Calu3 (cell line): ENCODE measurements around the gene CTSC. TPM values are rescaled to one million over a fixed set of nuclear protein-coding genes. Genes with fewer than 3 reads are reported as not detected.

Experiments used
- BruUV-seq: library from RNA; stranded (reverse); fragments of 400-500 nt; replicated peaks from 2 replicates; lab custom pipeline; 2021; lab: Mats Ljungman, UMichigan
- CTCF ChIA-PET: fragments of 300-600 bp; sonication (Branson Sonifier 250); formaldehyde crosslinking; loops from one replicate; lab custom pipeline; 2022; ENCODE audit warnings: antibody characterized with exemption; lab: Charles Lee
- DNase-seq: peaks from one replicate; pipeline ENCODE4 v3.0.0; 2022
- H3K27ac Mint-ChIP-seq: one replicate; pipeline ENCODE4 v1.8.0; 2022; ENCODE audit warnings: mixed read lengths; ENCODE audit not compliant: unreplicated experiment
- H3K27me3 Mint-ChIP-seq: one replicate; pipeline ENCODE4 v1.8.0; 2022; ENCODE audit warnings: mixed read lengths; ENCODE audit not compliant: unreplicated experiment
- H3K36me3 Mint-ChIP-seq: one replicate; pipeline ENCODE4 v1.8.0; 2022; ENCODE audit warnings: mild to moderate bottlenecking, moderate library complexity, mixed read lengths; ENCODE audit not compliant: insufficient read depth, unreplicated experiment
- H3K4me1 Mint-ChIP-seq: one replicate; pipeline ENCODE4 v1.8.0; 2022; ENCODE audit warnings: mild to moderate bottlenecking, low read depth, mixed read lengths; ENCODE audit not compliant: unreplicated experiment
- H3K4me3 Mint-ChIP-seq: one replicate; pipeline ENCODE4 v1.8.0; 2022; ENCODE audit warnings: mild to moderate bottlenecking, low read depth, moderate library complexity, mixed read lengths; ENCODE audit not compliant: unreplicated experiment
- H3K9me3 Mint-ChIP-seq: one replicate; pipeline ENCODE4 v1.8.0; 2022; ENCODE audit warnings: low read depth, mixed read lengths; ENCODE audit not compliant: unreplicated experiment
- intact Hi-C: fragments of 100-400 bp; cut with micrococcal nuclease; formaldehyde crosslinking; loops from one replicate; pipeline ENCODE4 v1.10.0; 2022; ENCODE audit not compliant: unreplicated experiment
- total RNA-seq: library from RNA; stranded (reverse); gene quantifications from 2 replicates; pipeline ENCODE4 v1.2.3, GENCODE V29; 2022
- TF ChIP-seq, protein P1 (sequence below): fragments of 200-600 bp; IDR thresholded peaks from one replicate; pipeline ENCODE4 v1.8.0; 2022; ENCODE audit warnings: antibody characterized with exemption; ENCODE audit not compliant: unreplicated experiment

The CTSC gene
- total RNA-seq, 1 experiment from 2014 or later, result 413 TPM

DNA sequence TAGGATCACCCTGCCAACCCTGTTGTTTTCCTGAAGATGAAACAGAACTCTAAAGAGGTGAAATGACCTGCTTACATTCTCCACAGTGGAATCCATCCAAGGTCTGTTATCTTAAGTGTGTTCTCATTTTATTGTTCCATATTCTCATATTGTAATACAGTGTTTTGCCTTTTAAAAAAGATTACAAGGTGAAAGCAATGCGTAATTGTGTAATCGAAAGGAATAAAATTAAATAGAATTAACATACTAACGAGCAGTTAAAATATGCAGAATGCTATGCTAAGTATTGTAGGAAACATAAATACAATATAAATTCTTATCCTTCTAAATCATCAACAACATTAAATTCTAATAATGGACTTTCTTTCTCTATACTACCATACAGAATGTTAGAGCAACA lies 41.6 kb upstream of the CTSC start:
- no peak overlapping the region for H3K4me3 Mint-ChIP-seq
- H3K36me3 Mint-ChIP-seq, result no peaks in the 10 kb centered on the region
- intact Hi-C loops, result no loop called here
- H3K9me3 Mint-ChIP-seq, result no peaks in the 10 kb centered on the region
- TF ChIP-seq, protein P1, sequence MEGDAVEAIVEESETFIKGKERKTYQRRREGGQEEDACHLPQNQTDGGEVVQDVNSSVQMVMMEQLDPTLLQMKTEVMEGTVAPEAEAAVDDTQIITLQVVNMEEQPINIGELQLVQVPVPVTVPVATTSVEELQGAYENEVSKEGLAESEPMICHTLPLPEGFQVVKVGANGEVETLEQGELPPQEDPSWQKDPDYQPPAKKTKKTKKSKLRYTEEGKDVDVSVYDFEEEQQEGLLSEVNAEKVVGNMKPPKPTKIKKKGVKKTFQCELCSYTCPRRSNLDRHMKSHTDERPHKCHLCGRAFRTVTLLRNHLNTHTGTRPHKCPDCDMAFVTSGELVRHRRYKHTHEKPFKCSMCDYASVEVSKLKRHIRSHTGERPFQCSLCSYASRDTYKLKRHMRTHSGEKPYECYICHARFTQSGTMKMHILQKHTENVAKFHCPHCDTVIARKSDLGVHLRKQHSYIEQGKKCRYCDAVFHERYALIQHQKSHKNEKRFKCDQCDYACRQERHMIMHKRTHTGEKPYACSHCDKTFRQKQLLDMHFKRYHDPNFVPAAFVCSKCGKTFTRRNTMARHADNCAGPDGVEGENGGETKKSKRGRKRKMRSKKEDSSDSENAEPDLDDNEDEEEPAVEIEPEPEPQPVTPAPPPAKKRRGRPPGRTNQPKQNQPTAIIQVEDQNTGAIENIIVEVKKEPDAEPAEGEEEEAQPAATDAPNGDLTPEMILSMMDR, result no peak
- H3K27ac Mint-ChIP-seq, result no peak overlapping the region
- peaks cover 10% of the 10 kb centered on the region for H3K4me1 Mint-ChIP-seq
- H3K27me3 Mint-ChIP-seq, result no peaks in the 10 kb centered on the region
- CTCF ChIA-PET, result no interaction called here
- no TSS peak for BruUV-seq
- DNase-seq, result no peak

DNA sequence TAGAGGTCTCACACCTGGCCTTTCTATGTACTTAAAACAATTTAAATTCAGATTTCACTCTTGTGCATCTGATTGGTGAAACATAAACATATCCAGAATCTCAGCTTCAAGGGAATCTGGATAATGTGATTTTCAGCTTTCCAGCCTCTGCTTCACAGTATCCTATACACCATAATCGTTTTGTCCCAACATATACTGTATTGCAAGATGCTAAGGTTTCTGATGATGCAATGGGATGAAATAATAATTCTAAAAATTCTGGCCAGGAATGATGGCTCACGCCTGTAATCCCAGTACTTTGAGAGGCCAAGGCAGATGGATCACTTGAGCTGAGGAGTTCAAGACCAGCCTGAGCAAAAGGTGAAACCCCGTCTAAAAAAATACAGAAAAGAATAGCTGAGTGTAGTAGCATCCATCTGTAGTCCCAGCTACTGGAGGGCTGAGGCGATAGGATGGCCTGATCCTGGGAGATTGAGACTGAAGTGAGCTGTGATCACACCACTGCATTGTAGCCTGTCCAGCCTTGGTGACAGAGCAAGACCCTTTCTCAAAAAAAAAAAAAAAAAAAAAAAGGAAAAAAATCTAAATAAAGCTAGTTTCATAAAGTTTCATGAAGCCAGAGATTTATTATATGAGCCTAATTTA lies 41.0 kb upstream of the CTSC start:
- TF ChIP-seq, protein P1, result no peak
- intact Hi-C loops, result no loop called here
- Mint-ChIP-seq H3K36me3 (no peaks in the 10 kb centered on the region), H3K27me3 (no peaks in the 10 kb centered on the region), H3K4me3 (no peak overlapping the region), H3K9me3 (no peaks in the 10 kb centered on the region), H3K4me1 (peaks cover 4% of the 10 kb centered on the region), H3K27ac (no peak overlapping the region)
- CTCF ChIA-PET, result no interaction called here
- no TSS peak for BruUV-seq
- no peak for DNase-seq

DNA sequence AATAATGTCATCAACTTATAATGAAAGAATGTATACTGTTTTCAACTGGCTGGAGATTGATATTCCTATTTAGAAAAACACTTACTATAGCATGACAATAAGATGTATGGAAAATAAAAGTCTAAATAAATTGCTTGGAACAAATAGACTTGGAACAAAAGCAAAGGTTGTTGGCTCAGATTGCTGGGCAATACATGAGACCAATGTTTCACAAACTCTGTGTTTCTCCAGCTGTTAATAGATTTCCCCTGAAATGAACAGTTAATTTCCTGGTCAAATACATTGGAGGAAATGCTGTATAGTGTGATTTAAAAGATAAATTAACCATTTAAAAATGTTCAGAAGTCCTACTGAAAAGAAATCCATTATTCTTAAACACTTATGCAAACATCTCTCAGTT lies 40.1 kb upstream of the CTSC start:
- no peaks in the 10 kb centered on the region for H3K27me3 Mint-ChIP-seq
- H3K27ac Mint-ChIP-seq, result no peak overlapping the region
- intact Hi-C loops, result no loop called here
- TF ChIP-seq, protein P1, result no peak
- H3K4me3 Mint-ChIP-seq, result no peak overlapping the region
- no peaks in the 10 kb centered on the region for H3K4me1 Mint-ChIP-seq
- H3K36me3 Mint-ChIP-seq, result no peaks in the 10 kb centered on the region
- H3K9me3 Mint-ChIP-seq, result no peaks in the 10 kb centered on the region
- DNase-seq, result no peak
- BruUV-seq, result no TSS peak
- CTCF ChIA-PET, result no interaction called here

DNA sequence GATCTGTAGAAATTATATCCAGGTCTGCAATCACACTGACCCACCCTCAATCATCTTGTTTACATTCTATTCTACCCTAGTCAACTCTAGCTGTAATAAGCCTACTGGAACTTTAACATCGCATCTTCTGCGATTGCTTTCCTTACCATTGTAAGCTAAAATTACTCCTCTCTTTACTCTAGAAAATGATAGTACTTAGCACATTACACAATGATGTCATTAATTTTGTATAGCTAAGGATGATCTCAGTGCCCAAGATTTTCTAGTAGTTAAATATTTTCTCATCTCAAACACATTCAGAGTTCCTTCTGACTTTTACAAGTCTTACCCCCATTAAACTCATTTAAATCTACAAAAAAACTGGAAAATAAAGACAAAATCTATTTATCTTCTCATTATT lies 39.6 kb upstream of the CTSC start:
- Mint-ChIP-seq H3K9me3 (no peaks in the 10 kb centered on the region), H3K27ac (no peak overlapping the region), H3K27me3 (no peaks in the 10 kb centered on the region), H3K4me1 (no peaks in the 10 kb centered on the region), H3K4me3 (no peak overlapping the region), H3K36me3 (no peaks in the 10 kb centered on the region)
- no peak for DNase-seq
- TF ChIP-seq, protein P1, result no peak
- intact Hi-C loops, result no loop called here
- CTCF ChIA-PET, result no interaction called here
- BruUV-seq, result no TSS peak
